ENCODE results near the gene PDE4D.

PDE4D gene

GRCh38 chr5:59807806-59808205, 85.7 kb downstream of the PDE4D start:
- no peak for TF ChIP-seq CTCF (IDR thresholded peaks at IDR 0.05; ENCODE audit: extremely low read depth, missing control alignments)
- DNase-seq (ENCODE audit: low spot score) = no peak

DNA sequence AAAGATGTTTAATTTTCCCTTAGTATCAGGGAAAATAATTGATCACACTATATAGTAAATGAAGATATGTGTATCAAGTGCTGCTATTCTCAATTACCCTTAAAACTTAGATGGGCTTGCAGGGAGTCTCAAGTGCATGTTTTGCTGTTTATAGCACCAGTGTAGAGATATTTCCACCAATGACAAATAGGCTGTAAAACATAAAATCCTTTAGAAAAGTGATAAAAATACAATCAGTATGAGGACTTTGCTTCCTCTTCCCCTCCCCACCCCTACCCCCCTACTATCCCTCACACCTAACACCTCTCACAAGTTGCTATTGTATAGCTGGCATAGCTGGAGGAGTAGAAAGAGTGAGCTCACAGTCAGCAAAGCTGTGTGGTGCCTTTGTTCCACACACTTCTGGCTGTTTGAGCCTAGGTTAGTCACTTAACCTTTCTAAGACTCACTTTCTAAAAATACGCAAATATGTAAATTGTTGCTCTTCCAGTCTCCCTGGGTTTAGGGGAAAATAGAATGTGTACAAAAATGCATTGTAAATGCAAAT, 93.1 kb downstream of the PDE4D start:
- no peak for TF ChIP-seq CTCF (IDR thresholded peaks at IDR 0.05; ENCODE audit: extremely low read depth, missing control alignments)
- no peak for DNase-seq (ENCODE audit: low spot score)

DNA sequence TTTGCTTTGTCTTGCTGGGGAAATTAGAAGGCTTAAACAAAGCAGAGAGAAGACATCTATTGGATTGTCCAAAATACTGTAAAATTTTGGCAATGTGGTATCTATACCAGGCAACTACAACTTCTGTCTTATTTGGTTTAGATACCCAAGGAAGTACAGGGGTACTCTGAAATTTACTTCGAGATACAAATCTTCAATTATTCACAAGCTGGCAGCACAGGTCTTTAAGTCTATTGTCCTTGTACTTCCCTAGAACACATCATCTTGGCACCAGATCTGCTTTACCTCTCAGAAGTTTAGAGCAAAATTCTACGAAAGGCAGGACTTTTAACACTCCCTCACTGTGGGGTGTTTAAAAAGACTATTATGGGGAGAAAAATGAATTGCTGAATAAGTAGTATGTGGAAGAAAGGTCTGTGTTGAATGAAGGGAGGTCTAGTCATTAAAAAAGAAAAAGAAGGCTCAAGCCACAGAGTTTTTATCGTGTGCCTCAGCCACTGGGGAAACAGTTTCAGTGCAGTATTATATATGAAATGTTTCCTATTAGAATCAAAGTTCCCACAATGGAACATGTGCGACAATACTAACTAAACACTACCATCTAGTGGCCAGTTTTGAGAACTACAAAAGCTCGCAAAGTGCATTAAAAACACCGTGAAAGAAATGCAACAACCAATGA, 93.7 kb downstream of the PDE4D start:
- DNase-seq (ENCODE audit: low spot score) = no peak
- TF ChIP-seq CTCF (IDR thresholded peaks at IDR 0.05; ENCODE audit: extremely low read depth, missing control alignments) = peak; percentile 49

DNA sequence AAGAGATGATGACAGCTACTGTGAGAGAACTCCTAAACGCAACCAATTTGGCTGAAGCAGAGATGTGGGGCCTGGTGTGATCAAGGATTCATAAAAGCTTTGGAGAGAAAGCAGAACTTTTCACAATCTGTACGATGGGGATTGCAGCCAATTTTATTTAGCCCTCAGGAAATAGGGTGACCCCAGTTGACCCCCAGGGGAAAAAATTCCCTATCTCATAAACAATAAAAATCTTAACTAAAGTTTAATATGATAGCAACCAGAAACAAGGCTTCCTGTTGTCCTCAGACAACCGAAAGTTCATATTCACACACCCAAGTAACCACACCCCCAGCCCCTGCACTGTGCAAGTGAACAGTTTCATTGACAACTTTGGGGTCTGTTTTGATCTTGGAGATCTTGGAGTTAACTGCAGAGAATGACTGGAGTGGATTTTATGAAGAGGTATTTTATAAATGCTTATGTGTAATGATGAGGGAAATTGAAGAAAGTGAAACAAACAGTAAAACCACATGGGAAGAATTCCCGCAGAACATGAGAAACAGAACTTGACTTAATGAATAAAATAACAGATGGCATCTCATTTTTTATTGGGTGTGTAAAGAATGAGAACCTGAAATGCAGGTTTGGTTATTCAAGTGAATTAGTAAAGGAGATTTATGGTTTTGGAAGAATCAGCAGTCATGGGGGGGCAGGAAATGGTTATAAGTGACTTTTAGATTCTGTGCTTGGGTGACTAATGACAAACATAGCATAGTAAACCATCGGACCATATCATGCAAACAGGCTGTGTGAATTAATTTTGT, 94.5 kb downstream of the PDE4D start:
- DNase-seq (ENCODE audit: low spot score) = no peak
- no peak for TF ChIP-seq CTCF (IDR thresholded peaks at IDR 0.05; ENCODE audit: extremely low read depth, missing control alignments)

DNA sequence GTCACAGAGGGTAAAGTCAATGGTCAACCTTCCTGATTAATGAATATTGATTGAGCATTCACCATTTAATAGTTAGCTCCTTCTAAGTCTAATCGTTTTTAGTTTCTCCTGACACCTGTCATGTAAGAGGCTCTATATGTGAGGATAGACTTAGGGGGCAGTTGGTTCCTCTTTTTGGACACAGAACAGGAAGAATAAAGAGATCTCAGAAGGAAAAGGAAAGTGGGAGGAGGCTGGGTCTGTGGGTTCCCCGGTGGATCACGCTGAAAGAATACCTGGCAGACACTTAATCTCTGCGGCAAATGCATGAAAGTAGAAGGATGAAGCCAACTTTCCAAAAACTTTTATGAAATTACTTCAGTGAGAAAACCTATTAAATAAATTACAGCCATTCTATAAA, 98.4 kb downstream of the PDE4D start:
- TF ChIP-seq CTCF (IDR thresholded peaks at IDR 0.05; ENCODE audit: extremely low read depth, missing control alignments) = no peak
- DNase-seq (ENCODE audit: low spot score) = no peak

DNA sequence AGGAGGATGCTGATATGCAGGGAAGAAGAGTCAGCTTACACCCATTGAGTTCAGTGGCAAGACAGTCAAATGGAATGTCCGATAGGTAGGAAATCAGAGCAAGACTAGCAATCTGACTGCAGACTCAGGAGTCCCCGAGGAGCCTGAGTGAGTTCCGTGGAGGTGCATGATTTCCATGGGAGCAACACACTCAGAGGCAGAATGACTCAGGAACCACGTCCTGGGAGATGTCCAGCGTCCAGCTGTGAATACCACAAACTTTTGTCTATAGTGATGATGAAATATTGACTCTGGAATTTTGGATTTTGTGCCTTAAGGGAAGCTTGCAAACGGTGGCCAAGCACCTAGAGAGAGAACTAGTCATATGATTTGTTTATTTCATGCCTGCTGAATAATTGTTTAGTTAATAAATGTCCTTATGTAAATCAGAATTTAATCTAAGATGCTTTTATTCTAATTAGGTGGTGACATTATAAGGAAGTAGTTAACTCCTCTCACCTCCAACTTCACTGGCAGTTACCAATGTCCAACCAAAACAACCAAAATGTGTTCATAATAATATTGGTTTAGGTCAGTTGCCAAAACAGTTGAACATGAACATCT, 100.4 kb downstream of the PDE4D start:
- DNase-seq (ENCODE audit: low spot score) = no peak
- no peak for TF ChIP-seq CTCF (IDR thresholded peaks at IDR 0.05; ENCODE audit: extremely low read depth, missing control alignments)

DNA sequence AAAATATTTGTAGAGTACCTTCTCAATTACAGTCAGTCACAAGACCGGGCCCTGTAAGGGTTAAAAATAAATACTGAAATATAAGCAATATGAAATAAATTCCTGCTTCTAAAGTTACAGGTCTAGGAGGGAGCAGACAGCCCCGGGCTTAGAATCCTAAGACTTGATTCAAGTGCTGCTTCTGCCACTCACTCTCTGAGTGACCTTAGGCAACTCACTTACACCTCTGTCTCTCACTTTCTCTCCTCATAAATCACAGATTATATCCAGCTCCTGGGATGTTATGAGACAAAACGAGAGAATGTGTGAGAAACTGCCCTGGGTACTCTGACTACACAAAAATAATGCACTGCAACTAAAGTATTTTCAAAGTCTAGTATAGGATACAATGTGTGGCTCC, 101.9 kb downstream of the PDE4D start:
- no peak for DNase-seq (ENCODE audit: low spot score)
- no peak for TF ChIP-seq CTCF (IDR thresholded peaks at IDR 0.05; ENCODE audit: extremely low read depth, missing control alignments)

Data from GM20000 (cell line).